A549 (cell line): Measurements from ENCODE around the gene KCND1. TPM values are rescaled to one million over a fixed set of nuclear protein-coding genes. Genes with fewer than 3 reads are reported as not detected.
A peak's percentile ranks its signal among the peaks of the same experiment; 100 is the strongest.

ENCODE experiments used
- ATAC-seq, 2 experiments: fragments of 200-7000 bp in 1 of 2; fragments of >200 bp in 1 of 2; cut with Nextera tagmentation in 1 of 2; cut with Tn5 transposase in 1 of 2; 3 replicates each; pipeline versions ENCODE4 v1.8.0 to v1.9.1; 2018 to 2020; ENCODE audit warnings: mild to moderate bottlenecking in 1 of 2, moderate library complexity in 1 of 2
- CTCF ChIA-PET: fragments of 300-600 bp; sonication (Branson Sonifier 250); formaldehyde crosslinking; extraction: SDS; loops from one replicate; lab custom pipeline; 2021; ENCODE audit warnings: antibody characterized with exemption, inconsistent platforms; lab: Yijun Ruan, JAX
- POLR2A ChIA-PET: fragments of 350-600 bp; formaldehyde crosslinking; extraction: SDS; loops from one replicate; lab custom pipeline; 2021; ENCODE audit warnings: antibody characterized with exemption, inconsistent platforms; lab: Yijun Ruan, JAX
- DNase-seq, 2 experiments: peaks; one replicate each; pipeline versions ENCODE4 v3.0.0 to v3.0.0-alpha.2; 2011 to 2016; ENCODE audit warnings: low read depth in 1 of 2, low spot score in 1 of 2
- FAIRE-seq: peaks from 2 replicates; lab custom pipeline; 2011; peaks lifted over from hg19 to GRCh38; lab: Jason Lieb, UNC
- H3K27ac ChIP-seq, 2 experiments: fragments of >200 bp; sonication (Bioruptor Twin); formaldehyde crosslinking; 3 replicates each; pipeline ENCODE4 v1.5.1; 2016 to 2017
- H3K4me1 ChIP-seq: fragments of >200 bp; sonication (Bioruptor Twin); formaldehyde crosslinking; 3 replicates; pipeline ENCODE4 v1.6.1; 2016
- H3K4me2 ChIP-seq: fragments of >200 bp; sonication (Bioruptor Twin); formaldehyde crosslinking; 3 replicates; pipeline ENCODE4 v1.6.1; 2016
- H3K4me3 ChIP-seq: fragments of >200 bp; sonication (Bioruptor Twin); formaldehyde crosslinking; 3 replicates; pipeline ENCODE4 v1.5.1; 2016
- H3K9me3 ChIP-seq: fragments of >200 bp; sonication (Bioruptor Twin); formaldehyde crosslinking; 3 replicates; pipeline ENCODE4 v1.6.1; 2016
- CBX2 ChIP-seq: fragments of 200-600 bp; sonication (generic); IDR thresholded peaks from 2 replicates; pipeline ENCODE4 v1.6.1; 2016; ENCODE audit warnings: low read depth, mild to moderate bottlenecking, borderline replicate concordance
- CHD2 ChIP-seq: fragments of 150-350 bp; IDR thresholded peaks from 2 replicates; pipeline ENCODE4 v1.6.1; 2014; ENCODE audit warnings: low read length; ENCODE audit not compliant: partially characterized antibody
- CHD4 ChIP-seq: fragments of 200-600 bp; sonication (generic); IDR thresholded peaks from 2 replicates; pipeline ENCODE4 v1.6.1; 2016; ENCODE audit warnings: antibody characterized with exemption, mild to moderate bottlenecking, borderline replicate concordance
- EHF ChIP-seq: fragments of 250-450 bp; sonication (Bioruptor Pico); IDR thresholded peaks from 2 replicates; pipeline ENCODE4 v1.5.0; 2020; ENCODE audit warnings: mild to moderate bottlenecking
- EP300 ChIP-seq, 2 experiments: fragments of >200 bp; sonication (Bioruptor Twin); formaldehyde crosslinking; IDR thresholded peaks; 2 replicates in 1 of 2; 3 replicates in 1 of 2; pipeline ENCODE4 v1.6.1; 2016 to 2017
- ESRRA ChIP-seq: fragments of 150-350 bp; IDR thresholded peaks from 2 replicates; pipeline ENCODE4 v1.6.1; 2014; ENCODE audit warnings: mild to moderate bottlenecking, low read length, borderline replicate concordance
- FOSL2 ChIP-seq, 2 experiments: fragments of 450-650 bp in 1 of 2; fragments of >200 bp in 1 of 2; sonication (Bioruptor Twin) in 1 of 2; formaldehyde crosslinking; IDR thresholded peaks; 2 replicates each; pipeline versions ENCODE4 v1.5.0 to v1.6.1; 2016 to 2020; ENCODE audit warnings: mild to moderate bottlenecking in 1 of 2, moderate library complexity in 1 of 2
- HOXB5 ChIP-seq: fragments of 250-450 bp; sonication (Bioruptor Pico); IDR thresholded peaks from 2 replicates; pipeline ENCODE4 v1.5.0; 2020; ENCODE audit warnings: mild to moderate bottlenecking, moderate library complexity
- KDM5A ChIP-seq: fragments of 200-600 bp; sonication (generic); IDR thresholded peaks from 2 replicates; pipeline ENCODE4 v1.6.1; 2016; ENCODE audit warnings: antibody characterized with exemption, mild to moderate bottlenecking
- NFE2L2 ChIP-seq: fragments of 150-350 bp; conservative IDR thresholded peaks from 2 replicates; pipeline ENCODE4 v1.6.1; 2014; ENCODE audit warnings: low read length
- NPAS2 ChIP-seq: fragments of 250-450 bp; sonication (Bioruptor Pico); IDR thresholded peaks from 2 replicates; pipeline ENCODE4 v1.8.0; 2022; ENCODE audit warnings: mild to moderate bottlenecking, moderate library complexity, borderline replicate concordance
- NR3C1 ChIP-seq: fragments of >200 bp; sonication (Bioruptor Twin); formaldehyde crosslinking; IDR thresholded peaks from 3 replicates; pipeline ENCODE4 v1.6.1; 2017
- PHF8 ChIP-seq: fragments of 200-600 bp; sonication (generic); IDR thresholded peaks from 2 replicates; pipeline ENCODE4 v1.6.1; 2016; ENCODE audit warnings: low read depth, mild to moderate bottlenecking, antibody characterized with exemption, moderate library complexity, borderline replicate concordance
- POLR2A ChIP-seq: IDR thresholded peaks from 2 replicates; pipeline ENCODE4 v1.6.1; 2012; ENCODE audit warnings: mild to moderate bottlenecking, low read length
- RAD21 ChIP-seq, 2 experiments: fragments of >200 bp in 1 of 2; sonication (Bioruptor Twin) in 1 of 2; formaldehyde crosslinking in 1 of 2; IDR thresholded peaks in 1 of 2; conservative IDR thresholded peaks in 1 of 2; 2 replicates in 1 of 2; 3 replicates in 1 of 2; pipeline ENCODE4 v1.6.1; 2012 to 2018; ENCODE audit warnings: inconsistent platforms in 1 of 2
- RCOR1 ChIP-seq: fragments of 150-350 bp; IDR thresholded peaks from 2 replicates; pipeline ENCODE4 v1.6.1; 2014; ENCODE audit warnings: antibody characterized with exemption, low read length, low read depth
- RNF2 ChIP-seq: fragments of 200-600 bp; sonication (generic); IDR thresholded peaks from 2 replicates; pipeline ENCODE4 v1.6.1; 2016; ENCODE audit warnings: low read depth, mild to moderate bottlenecking, antibody characterized with exemption, moderate library complexity, borderline replicate concordance
- SMC3 ChIP-seq: fragments of >200 bp; sonication (Bioruptor Twin); formaldehyde crosslinking; IDR thresholded peaks from 3 replicates; pipeline ENCODE4 v1.6.1; 2018; ENCODE audit warnings: inconsistent platforms
- SREBF2 ChIP-seq: fragments of 450-650 bp; IDR thresholded peaks from 2 replicates; pipeline ENCODE4 v1.6.1; 2014; ENCODE audit warnings: mild to moderate bottlenecking, moderate library complexity
- ZFP36 ChIP-seq: fragments of 450-650 bp; IDR thresholded peaks from 2 replicates; pipeline ENCODE4 v1.6.1; 2014; ENCODE audit warnings: borderline replicate concordance; ENCODE audit not compliant: partially characterized antibody
- ZNF302 ChIP-seq: fragments of 250-450 bp; sonication (Bioruptor Pico); IDR thresholded peaks from 2 replicates; pipeline ENCODE4 v1.9.0; 2021; ENCODE audit warnings: inconsistent platforms, mild to moderate bottlenecking, moderate library complexity
- ZSCAN20 ChIP-seq: fragments of 250-450 bp; sonication (Bioruptor Pico); IDR thresholded peaks from 2 replicates; pipeline ENCODE4 v1.8.0; 2022; ENCODE audit warnings: mild to moderate bottlenecking, moderate library complexity
- WGBS: methylation state at CpG from one replicate; pipeline ENCODE4 v1.1.6; 2017; ENCODE audit errors: missing lambda C conversion rate; 5-methylcytosine and 5-hydroxymethylcytosine counted together
- polyA plus RNA-seq, 4 experiments: library from polyadenylated mRNA; depleted of rRNA in 3 of 4; stranded (reverse); fragments of >200 nt; fragmentation: RNase III in 1 of 4; extraction: RNeasy Plus Mini Kit Qiagen cat#74134 plus additional on column Dnase treatment in 1 of 4; gene quantifications; 2 replicates in 3 of 4; 3 replicates in 1 of 4; pipeline ENCODE4 v1.2.3, GENCODE V29; 2011 to 2017
- TF ChIP-seq, protein P1 (sequence below): fragments of >200 bp; sonication (Bioruptor Twin); formaldehyde crosslinking; IDR thresholded peaks from 3 replicates; pipeline ENCODE4 v1.5.1; 2016
- TF ChIP-seq, protein P2 (sequence below): IDR thresholded peaks from 2 replicates; pipeline ENCODE4 v1.6.1; 2012

The KCND1 gene
- polyA plus RNA-seq, 2 of the 4 experiments (the other 2 are of a cell fraction) = 0.59 to 0.79 TPM

DNA sequence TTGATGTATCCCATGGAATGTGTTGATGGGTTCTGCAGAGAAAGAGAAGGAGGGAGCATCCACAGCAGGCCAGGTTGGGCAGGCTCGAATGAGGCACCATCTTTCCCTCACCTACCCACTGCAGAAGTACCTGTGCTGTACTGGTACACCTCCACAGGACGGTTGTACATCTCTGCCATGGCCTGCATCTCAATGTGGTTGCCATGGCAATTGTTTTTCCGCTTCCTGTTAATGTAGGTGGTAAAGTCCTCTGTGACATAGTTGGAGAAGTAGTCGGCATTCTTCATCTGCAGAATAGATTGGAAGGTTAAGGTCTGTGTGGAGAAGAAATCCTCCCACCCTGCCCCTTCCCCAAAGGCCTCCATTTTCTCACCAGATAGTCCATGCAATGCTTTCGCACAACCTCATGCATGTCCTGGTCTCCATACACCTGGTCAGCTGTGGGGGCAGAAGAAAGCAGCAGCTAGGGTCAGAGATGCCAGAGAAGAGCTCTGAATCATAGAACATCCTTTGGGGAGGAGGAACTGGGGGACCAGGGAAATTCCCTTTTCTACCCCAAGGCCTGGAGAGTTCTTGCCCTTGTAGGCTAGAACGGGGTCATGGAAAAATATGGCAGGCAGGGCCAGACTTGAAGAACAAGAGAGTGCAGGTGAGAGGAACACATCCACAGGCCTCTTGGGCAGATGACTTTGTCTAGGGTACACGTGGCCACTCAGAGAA, 36.9 kb downstream of the KCND1 start:
- Histone ChIP-seq H3K27ac (no peak overlapping the region), H3K9me3 (no peaks in the 10 kb centered on the region), H3K4me3 (no peak overlapping the region), H3K4me1 (no peaks in the 10 kb centered on the region), H3K4me2 (no peak overlapping the region)
- ChIA-PET POLR2A (no interaction called here), CTCF (interaction anchor here (1.0 kb wide), 1 partner anchor 12 kb away, joined by 3 read pairs; no protein-coding TSS in a partner anchor)
- ATAC-seq (no peak), FAIRE-seq (no peak), DNase-seq (no peak)
- no peak for TF ChIP-seq POLR2A
- no peak for TF ChIP-seq CBX2
- TF ChIP-seq ZNF302 (CRISPR knock-in tag) = no peak
- no peak for TF ChIP-seq ZFP36
- whole genome bisulfite sequencing = 93% methylated on average over 7 of the region's 7 CpGs

DNA sequence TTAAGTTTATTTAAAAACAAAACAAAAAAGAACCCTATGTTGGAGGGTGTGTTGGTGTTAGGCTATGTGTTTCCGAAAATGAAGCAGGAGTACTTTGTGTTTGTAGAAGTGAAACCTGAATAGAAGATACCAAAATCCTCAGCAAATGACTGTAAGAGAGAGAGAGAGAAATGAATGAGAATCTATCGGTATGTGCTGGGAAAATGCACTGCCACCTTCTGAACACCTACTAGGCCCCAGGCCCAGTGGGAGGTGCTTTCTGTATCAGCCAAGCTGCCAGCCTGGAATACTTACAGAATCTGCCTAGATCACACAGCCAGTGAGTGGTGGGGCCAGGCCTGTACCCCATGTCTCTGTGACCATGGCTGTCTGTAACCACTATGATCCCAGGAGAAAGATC, 37.9 kb downstream of the KCND1 start:
- ATAC-seq = 0 out of 6 replicates have a peak, but pooled peaks of 1 of the 2 experiments have one; percentile 24
- 85% methylated on average over 2 of the region's 2 CpGs for WGBS
- H3K4me3 ChIP-seq = no peak overlapping the region
- ChIA-PET CTCF (no interaction called here), POLR2A (interaction anchor here (0.7 kb wide), 1 partner anchor 33 kb away, joined by 7 read pairs; no protein-coding TSS in a partner anchor)
- H3K4me2 ChIP-seq = no peak overlapping the region
- no peaks in the 10 kb centered on the region for H3K4me1 ChIP-seq
- no peaks in the 10 kb centered on the region for H3K9me3 ChIP-seq
- TF ChIP-seq NR3C1 (no peak), SMC3 (no peak), EHF (CRISPR knock-in tag) (no peak), FOSL2 (IDR thresholded peaks at IDR 0.05) (no peak), FOSL2 (CRISPR knock-in tag; IDR thresholded peaks at IDR 0.05) (no peak), CHD4 (no peak), NFE2L2 (no peak), ZSCAN20 (no peak), SREBF2 (no peak), HOXB5 (CRISPR knock-in tag) (no peak), NPAS2 (CRISPR knock-in tag) (no peak), PHF8 (no peak), KDM5A (no peak), EP300 (IDR thresholded peaks at IDR 0.05) (no peak), RNF2 (no peak)
- TF ChIP-seq, protein P1, sequence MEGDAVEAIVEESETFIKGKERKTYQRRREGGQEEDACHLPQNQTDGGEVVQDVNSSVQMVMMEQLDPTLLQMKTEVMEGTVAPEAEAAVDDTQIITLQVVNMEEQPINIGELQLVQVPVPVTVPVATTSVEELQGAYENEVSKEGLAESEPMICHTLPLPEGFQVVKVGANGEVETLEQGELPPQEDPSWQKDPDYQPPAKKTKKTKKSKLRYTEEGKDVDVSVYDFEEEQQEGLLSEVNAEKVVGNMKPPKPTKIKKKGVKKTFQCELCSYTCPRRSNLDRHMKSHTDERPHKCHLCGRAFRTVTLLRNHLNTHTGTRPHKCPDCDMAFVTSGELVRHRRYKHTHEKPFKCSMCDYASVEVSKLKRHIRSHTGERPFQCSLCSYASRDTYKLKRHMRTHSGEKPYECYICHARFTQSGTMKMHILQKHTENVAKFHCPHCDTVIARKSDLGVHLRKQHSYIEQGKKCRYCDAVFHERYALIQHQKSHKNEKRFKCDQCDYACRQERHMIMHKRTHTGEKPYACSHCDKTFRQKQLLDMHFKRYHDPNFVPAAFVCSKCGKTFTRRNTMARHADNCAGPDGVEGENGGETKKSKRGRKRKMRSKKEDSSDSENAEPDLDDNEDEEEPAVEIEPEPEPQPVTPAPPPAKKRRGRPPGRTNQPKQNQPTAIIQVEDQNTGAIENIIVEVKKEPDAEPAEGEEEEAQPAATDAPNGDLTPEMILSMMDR = no peak
- TF ChIP-seq, protein P2, sequence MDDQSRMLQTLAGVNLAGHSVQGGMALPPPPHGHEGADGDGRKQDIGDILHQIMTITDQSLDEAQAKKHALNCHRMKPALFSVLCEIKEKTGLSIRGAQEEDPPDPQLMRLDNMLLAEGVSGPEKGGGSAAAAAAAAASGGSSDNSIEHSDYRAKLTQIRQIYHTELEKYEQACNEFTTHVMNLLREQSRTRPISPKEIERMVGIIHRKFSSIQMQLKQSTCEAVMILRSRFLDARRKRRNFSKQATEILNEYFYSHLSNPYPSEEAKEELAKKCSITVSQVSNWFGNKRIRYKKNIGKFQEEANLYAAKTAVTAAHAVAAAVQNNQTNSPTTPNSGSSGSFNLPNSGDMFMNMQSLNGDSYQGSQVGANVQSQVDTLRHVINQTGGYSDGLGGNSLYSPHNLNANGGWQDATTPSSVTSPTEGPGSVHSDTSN = no peak
- DNase-seq = no peak
- FAIRE-seq = no peak
- no peak overlapping the region for H3K27ac ChIP-seq

DNA sequence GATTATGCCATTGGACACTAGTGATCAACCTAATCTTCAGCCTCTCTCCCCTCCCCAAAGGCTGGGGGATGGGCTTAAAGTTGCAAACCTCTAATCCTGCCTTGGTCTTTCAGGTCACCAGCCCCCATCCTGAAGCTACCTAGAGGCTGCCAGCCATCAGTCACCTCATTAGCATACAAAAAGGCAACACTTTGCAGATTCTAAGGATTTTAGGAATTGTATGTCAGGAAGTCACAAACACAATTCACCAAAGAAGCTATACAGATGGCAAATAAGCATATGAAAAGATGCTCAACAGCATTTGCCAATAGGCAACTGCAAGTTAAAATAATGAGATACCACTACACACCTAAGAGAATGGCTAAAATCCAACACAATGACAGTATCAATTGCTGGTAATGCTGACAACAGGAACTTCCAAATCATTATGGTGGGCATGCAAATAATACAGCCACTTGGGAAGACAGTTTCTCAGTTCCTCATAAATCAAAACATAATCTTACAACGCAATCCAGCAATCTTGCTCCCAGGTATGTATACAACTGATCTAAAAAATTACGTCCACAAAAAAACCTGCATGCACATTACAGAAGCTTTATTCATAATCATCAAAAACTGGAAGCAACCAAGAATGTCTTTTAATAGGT, 43.8 kb downstream of the KCND1 start:
- FAIRE-seq = no peak
- 96% methylated on average over 2 of the region's 2 CpGs for WGBS
- Histone ChIP-seq H3K27ac (no peak overlapping the region), H3K4me3 (no peak overlapping the region), H3K9me3 (no peaks in the 10 kb centered on the region), H3K4me1 (no peaks in the 10 kb centered on the region), H3K4me2 (no peak overlapping the region)
- TF ChIP-seq, protein P1 = no peak
- no peak for TF ChIP-seq NFE2L2
- TF ChIP-seq HOXB5 (CRISPR knock-in tag) = no peak
- TF ChIP-seq RAD21 (conservative IDR thresholded peaks at IDR 0.05 in 1 of 2, IDR thresholded peaks at IDR 0.05 in 1 of 2) = no peak
- TF ChIP-seq NR3C1 = no peak
- no peak for TF ChIP-seq ESRRA
- TF ChIP-seq RCOR1 = no peak
- no peak for TF ChIP-seq CHD2
- ChIA-PET POLR2A (no interaction called here), CTCF (interaction anchor here (1.0 to 1.3 kb wide), 2 partner anchors 17 to 18 kb away, joined by 3 to 4 read pairs; no protein-coding TSS in a partner anchor)
- ATAC-seq = no peak
- DNase-seq = no peak
